Right renal pelvis (tissue), 4 donors: ENCODE results near the gene MORN1. TPM values are rescaled to one million over a fixed set of nuclear protein-coding genes. Genes with fewer than 3 reads are reported as not detected.
"Not testable (repeated sequence)": the region's sequence is repeated elsewhere in the genome, so short reads cannot be mapped to it uniquely, and the experiment has no call there.

Experiments used
- DNase-seq, 4 donors: peaks; one replicate each; pipeline ENCODE4 v3.0.0-alpha.2; 2013; ENCODE audit warnings: low read depth in 4 of 4, low spot score in 3 of 4, missing footprints in 1 of 4
- polyA plus RNA-seq, 4 donors: library from polyadenylated mRNA; unstranded; fragments of 120-200 nt; gene quantifications; one replicate each; pipeline ENCODE4 v1.2.1, GENCODE V29; 2013; ENCODE audit not compliant: insufficient read length in 4 of 4

The MORN1 gene
- polyA plus RNA-seq = 10 to 100 TPM; 10.0 to 15.6 (median 11.5) TPM

DNA sequence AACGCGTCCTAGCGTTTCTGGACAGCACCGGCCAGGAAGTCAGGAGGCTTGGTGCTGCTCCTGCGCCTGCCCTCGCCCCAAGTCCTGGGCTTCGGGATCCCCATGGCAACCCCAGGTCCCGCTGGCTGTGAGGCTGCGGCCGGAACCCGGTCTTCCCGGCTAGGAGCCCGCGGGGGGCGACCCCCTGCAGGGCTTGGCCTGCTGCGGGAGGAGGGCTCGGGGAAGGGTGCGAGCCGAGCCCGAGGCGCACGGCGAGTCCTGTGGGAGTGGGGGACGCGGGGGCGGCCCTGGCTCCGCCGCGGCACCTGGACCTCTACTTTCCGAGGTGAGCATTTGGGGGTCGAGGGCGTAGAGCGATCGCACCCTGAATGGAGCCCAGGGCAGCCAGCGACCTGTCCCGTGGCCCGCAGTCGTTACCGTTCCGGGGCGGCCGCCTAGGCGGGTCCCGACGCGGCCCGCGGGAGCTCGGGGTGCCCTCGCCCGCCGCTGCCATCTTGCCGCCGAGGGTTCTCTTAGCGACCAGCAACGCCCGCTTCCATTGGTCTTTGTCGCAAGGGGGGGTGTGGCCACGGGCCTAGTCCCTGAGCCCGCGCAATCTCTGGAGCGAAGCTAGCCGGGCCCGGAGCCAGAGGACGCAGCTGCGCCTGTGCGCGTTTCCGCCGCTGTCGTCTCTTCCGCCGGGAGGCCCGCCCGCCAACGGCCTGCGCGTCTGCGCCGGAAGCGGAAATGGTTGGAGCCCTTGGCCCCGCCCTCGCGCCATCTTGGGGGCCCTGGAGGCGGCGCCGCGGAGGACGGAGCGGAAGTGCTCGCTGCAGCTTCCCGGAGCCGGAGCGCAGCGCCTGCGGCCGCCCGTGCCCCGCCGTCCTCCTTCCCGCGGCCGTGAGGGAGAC lies at the start of gene MORN1, which contains the start of gene RER1:
Gene MORN1, minus strand, starts transcription at position 514 of the 890 bp plus-strand sequence. Its CDS starts 21 bp downstream, at position 493.
Gene RER1, plus strand, starts transcription at position 801 of the 890 bp plus-strand sequence. CDS start 3,950 bp downstream, outside the sequence.
- DNase-seq = peak; percentile 97 to 98 (median 98)

- not testable (repeated sequence) for DNase-seq
Measured at GRCh38 chr1:2440346-2440745, 49.0 kb upstream of the MORN1 start.

DNA sequence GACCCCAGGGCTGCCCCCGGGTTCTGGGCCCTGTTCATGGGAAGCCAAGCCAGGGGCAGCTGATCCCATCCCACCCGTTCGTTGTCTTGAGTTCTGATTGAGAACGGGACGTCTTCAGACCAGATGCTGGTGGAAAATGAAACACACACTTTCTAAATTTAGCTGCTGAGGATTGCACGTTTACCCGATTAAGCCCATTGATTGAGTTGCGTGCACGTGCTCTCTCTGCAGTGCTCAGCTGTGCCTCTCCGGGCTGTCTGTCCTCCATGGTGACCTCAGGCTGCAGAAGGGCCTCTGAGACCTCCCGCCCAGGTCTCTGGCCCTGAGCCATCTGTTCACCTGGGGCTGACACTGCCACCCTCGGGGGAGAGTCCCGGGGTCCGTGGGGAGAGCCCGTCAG lies 48.0 kb upstream of the MORN1 start:
- DNase-seq = no peak

GRCh38 chr1:2438641-2439040 lies 47.3 kb upstream of the MORN1 start:
- no peak for DNase-seq

- no peak for DNase-seq
Measured at GRCh38 chr1:2438038-2438437, 46.7 kb upstream of the MORN1 start.

GRCh38 chr1:2437617-2438016 lies 46.3 kb upstream of the MORN1 start:
- no peak for DNase-seq

DNA sequence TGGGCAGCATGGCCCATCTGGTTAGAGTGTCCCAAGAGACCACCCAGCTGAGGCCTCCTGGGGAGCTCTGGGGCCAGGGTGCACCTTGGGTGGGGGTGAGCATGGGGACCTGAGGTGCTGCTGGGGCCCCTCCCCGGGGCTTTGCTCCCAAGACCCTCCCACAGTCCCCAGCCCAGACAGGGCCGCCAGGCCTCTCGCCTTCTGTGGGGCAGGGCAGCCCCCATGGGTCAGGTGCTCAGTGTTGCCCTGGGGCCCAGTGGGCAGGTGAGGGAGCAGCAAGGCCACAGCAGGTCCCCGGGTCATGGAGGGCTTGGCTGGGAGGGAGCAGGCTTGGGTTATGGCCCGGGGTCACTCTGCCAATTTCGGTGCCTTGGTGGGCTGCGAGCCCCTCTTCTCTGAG lies 45.5 kb upstream of the MORN1 start:
- no peak for DNase-seq

DNA sequence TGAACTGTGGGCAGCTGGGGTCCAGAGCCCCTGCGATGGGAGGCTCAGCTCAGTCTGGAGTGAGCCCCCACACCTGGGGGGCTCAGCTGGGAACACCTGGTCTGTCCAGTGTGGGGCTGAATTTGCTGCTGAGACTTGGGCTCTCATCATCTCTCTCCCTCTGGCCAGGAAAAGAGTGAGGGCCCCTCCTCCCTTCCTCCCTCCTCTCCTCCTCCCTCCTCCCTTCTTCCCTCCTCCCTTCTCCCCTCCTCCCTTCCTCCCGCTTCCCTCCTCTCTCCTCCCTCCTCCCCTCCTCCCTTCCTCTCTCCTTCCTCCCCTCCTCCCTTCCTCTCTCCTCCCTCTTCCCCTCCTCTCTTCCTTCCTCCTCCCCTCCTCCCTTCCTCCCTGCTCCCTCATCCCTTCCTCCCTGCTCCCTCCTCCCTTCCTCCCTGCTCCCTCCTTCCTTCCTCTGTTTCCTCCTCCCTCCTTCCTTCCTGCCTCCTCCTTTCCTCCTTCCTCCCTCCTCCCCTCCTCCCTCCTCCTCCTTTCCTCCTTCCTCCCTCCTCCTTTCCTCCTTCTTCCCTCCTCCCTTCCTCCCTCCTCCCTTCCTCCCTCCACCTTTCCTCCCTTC lies 44.5 kb upstream of the MORN1 start:
- no peak for DNase-seq

GRCh38 chr1:2435091-2435490 lies 43.7 kb upstream of the MORN1 start:
- no peak for DNase-seq

DNA sequence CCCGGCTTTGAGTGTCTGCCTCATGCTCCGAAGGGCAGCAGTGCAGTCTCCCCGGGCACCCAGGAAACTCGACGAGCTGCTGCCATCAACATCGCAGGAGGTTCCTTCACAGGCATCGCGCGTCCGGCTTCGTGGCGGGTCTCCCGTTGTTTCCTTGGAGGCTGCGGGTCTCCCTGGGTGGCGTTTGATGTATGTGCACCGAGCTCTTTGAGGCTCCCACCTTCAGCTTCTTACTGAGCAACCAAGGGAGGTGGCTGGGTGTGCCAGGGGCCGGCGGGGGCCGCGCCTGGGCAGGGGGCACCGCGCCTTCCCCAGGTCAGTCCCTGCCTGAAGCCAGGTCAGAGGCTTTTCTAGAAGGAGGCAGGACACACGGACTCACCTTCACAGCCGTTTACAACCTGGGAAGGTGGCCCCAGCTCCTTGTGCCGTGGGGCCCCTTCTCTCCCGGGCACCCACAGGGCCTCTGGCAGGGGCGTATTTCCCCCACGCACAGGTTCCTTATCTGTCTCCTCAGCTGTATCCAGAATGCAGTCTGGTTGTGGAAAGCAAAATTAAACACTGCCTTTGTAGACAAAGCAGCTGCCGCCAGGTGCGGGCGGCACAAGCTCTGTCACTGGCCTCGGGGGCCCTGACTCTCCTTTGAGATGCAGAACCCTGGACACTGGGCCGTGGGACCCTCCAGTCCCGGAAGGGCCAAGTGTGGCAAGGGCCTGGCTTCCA lies 42.7 kb upstream of the MORN1 start:
- no peak for DNase-seq

- no peak for DNase-seq
Measured at GRCh38 chr1:2433196-2433595, 41.8 kb upstream of the MORN1 start.

GRCh38 chr1:2432441-2432844 lies 41.1 kb upstream of the MORN1 start:
- no peak for DNase-seq

DNA sequence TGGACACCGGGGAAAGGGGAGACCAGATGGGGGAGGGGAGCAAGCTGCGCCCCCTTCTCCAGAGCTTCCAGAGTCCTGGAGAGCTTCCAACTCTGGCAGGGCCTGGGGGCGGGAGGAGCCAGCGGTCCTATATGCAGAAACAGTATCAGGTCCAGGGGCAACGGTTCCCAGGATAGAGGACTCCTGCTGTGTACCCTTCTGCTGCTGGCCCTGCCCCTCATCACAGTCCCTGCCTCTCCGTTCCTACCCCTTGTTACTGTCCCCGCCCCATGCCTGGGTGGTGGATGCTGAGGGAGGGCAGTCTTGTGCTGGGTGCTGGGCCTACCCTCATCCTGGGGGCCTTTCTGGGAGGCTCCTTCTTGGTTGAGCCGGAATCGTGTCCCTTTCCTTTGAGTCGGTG lies 40.2 kb upstream of the MORN1 start:
- DNase-seq = no peak

- no peak for DNase-seq
Measured at GRCh38 chr1:2431103-2431502, 39.7 kb upstream of the MORN1 start.

DNA sequence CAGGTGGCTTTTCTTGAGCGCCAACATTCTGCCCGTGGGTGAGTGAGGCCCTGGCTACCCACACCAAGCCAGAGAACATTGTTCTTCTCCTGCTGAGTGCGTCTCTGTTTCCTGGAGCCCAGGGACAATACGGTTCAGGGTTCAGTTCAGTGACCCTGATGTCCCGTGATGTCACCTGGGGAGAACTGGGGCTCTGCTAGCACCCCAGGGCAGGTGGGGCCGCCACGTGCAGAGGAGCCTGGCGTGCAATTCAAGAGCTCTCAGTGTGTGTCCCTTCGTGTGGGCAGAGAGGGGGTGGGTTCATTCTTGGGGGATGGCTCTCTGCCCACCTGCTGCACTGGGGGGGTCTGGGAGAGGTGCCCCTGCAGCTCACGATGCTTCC lies 39.2 kb upstream of the MORN1 start:
- DNase-seq = no peak

- no peak for DNase-seq
Measured at GRCh38 chr1:2429780-2430591, 38.6 kb upstream of the MORN1 start.

GRCh38 chr1:2428490-2428889 lies 37.1 kb upstream of the MORN1 start:
- DNase-seq = no peak

GRCh38 chr1:2427976-2428375 lies 36.6 kb upstream of the MORN1 start:
- DNase-seq = no peak

- no peak for DNase-seq
Measured at GRCh38 chr1:2427051-2427450, 35.7 kb upstream of the MORN1 start.

- no peak for DNase-seq
Measured at GRCh38 chr1:2426540-2426939, 35.2 kb upstream of the MORN1 start.
